HG03066 (cell line): ENCODE results near the gene AKAP5.
A peak's percentile ranks its signal among the peaks of the same experiment; 100 is the strongest.

Experiments
- ATAC-seq: cut with Tn5 transposase; IDR thresholded peaks from one replicate; pipeline ENCODE4 v1.9.1; 2021; ENCODE audit warnings: low read depth; ENCODE audit not compliant: unreplicated experiment

AKAP5 gene

DNA sequence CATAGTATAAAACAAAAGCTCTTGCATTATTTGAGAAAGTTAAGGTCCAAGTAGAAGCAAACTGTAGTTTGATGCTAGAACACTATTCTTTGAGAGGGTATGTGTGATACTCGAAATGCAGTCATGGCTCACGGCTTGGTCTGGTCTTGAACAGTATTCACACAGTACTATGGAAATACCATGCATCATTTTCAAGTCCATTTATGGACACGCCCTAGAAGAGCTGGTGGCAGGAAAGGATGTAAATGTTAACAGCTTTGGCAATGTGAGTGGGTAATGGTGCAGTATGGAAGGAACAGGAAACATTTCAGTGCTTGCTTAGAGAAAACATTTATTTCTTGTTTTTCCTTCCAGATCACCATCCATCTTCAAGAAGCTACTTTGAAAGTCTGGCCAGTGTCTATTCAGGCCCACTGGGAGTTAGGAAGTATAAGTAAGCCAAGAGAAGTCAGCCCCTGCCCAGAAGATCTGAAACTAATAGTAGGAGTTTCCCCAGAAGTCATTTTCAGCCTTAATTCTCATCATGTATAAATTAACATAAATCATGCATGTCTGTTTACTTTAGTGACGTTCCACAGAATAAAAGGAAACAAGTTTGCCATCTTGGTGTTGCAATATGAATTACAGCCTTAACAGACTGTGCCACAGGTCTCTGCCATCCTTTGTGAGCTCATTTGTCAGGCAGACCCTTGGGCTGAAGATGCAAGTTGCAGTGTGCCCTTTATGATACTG, 5.7 kb upstream of the AKAP5 start:
- ATAC-seq = no peak

- no peak for ATAC-seq
Observed at GRCh38 chr14:64461221-64461620, 4.1 kb upstream of the AKAP5 start.

DNA sequence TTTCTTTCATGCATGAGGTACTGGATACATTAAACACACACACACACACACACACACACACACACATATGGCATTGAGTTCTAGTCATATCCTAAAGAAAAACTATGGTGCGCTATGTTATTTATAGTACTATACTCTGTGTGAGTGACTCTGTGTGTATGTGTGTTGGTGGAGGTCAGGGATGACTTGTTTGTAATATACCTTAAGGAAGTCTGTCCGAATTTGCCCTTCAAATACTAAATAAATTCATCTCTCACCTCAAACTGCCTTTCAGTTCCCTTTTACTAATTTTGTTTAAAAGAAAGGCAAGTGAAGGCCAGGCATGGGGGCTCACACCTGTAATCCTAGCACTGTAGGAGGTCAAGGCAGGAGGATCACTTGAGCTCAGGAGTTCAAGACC, 2.1 kb upstream of the AKAP5 start:
- no peak for ATAC-seq

DNA sequence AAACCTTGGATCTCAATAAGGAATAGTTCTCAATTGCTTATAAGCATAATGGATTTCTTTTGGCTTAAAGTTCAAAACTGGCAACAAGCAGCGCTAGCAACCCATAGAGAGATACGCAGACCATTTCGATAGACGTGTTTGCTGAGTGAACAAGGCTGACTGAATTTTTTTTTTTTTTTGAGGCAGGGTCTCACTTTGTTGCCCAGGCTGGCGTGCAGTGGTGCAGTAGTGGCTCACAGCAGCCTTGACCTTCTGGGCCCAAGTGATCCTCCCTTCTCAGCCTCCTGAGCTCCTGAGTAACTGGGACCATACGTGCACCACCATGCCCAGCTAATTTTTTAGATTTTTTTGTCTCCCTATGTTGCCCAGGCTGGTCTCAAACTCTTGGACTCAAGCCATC, 1.4 kb upstream of the AKAP5 start:
- no peak for ATAC-seq

DNA sequence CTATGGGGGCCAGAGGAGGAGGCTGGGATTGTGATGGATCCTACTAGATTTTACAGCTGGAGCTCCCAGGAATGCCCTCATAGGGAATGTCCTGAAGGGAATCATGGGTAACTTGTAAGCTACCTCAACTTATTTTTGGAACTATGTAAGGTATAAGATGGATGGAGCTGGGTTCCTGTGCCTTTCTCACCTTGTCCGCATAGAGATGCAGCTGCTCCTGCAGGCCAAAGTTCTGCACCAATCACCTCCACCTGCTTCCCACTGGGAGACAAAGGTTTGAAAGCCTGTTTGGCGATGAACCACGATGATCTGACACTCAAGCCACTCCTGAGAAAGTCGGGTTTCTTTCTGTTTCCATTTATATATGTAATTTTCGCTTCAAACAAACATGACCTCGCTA, 648 bp upstream of the AKAP5 start:
- ATAC-seq = peak; percentile 8

- ATAC-seq = no peak
Observed at GRCh38 chr14:64465831-64466554, 694 bp downstream of the AKAP5 start.

GRCh38 chr14:64467101-64467500, 1.8 kb downstream of the AKAP5 start:
- no peak for ATAC-seq

DNA sequence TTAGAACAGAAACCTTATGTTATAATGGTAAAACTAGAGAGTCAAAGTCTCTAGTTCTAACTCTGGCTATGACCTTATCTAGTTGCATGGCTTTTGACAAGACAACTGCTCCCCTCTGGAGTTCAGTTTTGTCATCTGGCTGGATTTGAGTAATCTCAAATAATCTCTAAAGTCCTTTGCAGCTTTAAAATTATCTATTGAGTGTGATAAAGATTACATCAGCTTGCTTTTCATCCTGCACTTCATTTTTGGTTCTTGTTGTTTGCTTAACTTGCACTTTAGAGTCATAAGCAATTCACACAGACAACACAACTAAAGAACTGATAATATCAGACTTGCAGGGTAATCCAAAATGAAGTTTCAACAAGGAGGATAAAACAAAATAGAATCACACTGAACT, 2.3 kb downstream of the AKAP5 start:
- no peak for ATAC-seq

- no peak for ATAC-seq
Observed at GRCh38 chr14:64468451-64468850, 3.2 kb downstream of the AKAP5 start.

DNA sequence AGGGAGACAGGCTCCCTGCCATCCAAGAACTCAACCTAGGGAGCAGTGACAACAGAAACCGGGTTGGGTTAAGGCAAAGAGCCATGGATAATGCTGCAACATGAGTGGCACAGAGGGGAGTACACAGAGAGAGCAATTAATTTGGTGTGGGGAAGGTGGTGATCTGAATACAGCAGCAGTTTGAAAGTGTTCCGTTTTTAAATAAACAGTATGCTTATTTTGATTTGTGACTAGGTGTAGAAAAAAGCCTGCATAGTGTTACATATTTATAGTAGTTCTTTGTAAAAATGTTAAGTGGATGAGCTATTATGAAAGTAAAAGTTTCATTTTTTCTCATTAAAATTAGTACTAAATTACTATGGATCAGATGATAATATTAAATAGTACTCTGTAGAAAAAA, 8.7 kb downstream of the AKAP5 start:
- no peak for ATAC-seq

GRCh38 chr14:64474698-64475097, 9.4 kb downstream of the AKAP5 start:
- ATAC-seq = no peak

DNA sequence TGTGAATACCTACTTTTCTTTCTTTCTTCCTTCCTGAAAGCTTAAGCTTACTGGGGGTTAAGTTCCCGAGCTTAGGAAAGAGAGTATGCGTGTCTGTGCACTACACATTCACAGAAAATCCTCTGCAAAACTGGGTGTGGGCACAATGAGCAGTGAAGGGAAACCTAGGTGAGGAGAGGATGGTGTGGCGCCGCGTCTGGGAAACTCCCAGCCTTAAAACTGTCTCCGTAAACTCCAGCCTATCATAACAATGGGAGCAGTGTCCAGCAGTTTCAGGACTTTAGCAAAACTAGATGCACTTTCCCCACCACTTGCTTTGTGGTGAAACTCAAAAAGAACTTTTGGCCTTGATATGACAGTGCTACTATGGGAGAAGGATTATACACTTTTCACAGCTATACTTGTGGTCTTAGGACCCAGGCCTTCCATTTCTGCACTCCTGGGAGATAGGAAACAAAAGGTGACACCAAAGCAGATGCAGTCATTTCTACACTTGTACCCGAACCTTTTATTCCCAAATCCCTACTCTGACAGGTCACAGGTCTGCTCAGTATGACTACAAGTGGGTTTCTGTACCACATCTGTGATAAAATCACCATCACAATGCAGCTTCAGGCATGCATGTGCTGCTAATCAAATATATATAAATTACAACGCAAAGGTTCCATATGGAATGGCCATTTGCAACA, 10.4 kb downstream of the AKAP5 start:
- ATAC-seq = no peak

- ATAC-seq = no peak
Observed at GRCh38 chr14:64476438-64476837, 11.1 kb downstream of the AKAP5 start.

DNA sequence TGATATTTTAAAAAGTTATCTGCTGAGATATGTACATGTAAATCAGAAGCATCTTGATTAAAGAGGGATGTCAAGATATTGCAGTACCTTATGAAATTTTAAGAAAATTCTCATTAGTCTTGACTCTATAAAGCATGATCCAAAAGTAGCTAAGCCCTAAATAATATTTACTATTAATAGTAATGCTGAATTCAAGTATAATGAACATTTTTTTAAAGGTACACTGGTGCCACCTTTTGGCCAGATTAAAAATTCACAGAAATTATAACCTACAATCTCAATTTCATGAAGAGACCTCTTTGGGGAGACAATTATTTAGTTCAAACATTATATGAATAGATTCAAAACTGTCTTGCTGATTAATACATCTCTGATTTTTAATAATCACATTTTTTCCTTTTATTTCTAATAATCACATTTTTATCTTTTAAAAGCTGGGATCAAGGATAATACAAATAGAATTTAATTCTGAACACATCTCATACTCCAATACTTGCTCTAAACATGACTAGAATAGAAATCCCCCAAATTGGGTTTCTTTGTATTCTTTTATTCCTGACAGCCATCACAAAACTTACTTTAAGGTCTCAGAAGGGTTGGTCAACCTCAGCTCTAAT, 13.4 kb downstream of the AKAP5 start:
- no peak for ATAC-seq

DNA sequence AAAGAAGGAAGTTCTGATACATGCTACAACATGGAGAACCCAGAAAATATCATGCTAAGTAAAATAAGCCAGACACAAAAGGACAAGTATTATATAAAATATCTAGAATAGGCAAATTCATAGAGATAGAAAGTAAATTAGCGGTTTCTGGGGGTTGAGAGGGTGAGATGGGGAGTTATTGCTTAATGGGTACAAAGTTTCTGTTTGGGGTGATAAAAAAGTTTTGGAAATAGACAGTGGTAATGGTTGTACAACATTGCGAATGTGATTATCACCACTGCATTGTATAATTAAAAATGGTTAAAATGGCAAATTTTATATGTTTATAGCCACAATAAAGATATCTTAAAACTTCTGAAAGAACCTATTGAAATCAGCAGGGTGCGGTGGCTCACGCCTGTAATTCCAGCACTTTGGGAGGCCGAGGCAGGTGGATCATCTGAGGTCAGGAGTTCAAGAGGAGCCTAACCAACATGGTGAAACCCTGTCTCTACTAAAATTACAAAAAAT, 23.3 kb downstream of the AKAP5 start:
- no peak for ATAC-seq

DNA sequence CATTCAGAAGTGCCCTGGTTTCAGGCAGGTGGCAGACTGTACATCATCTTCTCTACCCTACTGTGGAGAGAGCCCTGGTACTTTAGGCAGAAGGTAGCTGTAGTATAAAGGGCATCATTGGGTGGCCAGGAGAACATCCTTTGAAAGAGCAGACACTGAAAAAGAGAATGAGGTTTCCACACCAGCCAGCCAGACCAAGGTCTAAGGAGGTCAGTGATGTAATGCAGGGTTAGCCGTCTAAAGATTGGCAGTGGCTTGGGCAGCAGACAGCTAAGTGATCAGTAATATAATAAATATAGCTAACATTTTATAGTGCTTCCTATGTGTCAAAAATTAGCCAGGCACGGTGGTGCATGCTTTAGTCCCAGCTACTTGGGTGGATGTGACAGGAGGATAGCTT, 26.3 kb downstream of the AKAP5 start:
- ATAC-seq = no peak

- no peak for ATAC-seq
Observed at GRCh38 chr14:64493455-64493854, 28.2 kb downstream of the AKAP5 start.

DNA sequence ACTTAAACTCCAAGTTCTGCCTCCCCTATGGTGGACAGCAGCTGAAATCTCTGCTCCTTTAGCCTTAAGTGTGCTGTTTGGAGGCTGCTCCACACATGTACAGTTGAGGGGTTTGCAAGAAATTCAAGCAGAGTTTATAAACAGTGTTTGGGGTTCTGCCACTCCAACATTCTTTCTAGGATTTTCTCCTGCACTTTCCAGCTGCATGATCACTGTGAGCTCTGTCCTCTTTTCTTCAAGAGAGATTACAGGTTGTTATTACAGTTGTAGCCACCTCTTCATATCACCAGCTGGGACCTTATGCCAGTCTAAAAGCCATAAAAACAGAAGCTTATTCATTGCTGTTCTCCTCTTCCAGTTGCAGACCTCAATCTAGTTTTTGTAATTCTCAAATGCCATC, 30.0 kb downstream of the AKAP5 start:
- ATAC-seq = no peak

- no peak for ATAC-seq
Observed at GRCh38 chr14:64496764-64497163, 31.5 kb downstream of the AKAP5 start.

- no peak for ATAC-seq
Observed at GRCh38 chr14:64500088-64500487, 34.8 kb downstream of the AKAP5 start.
